Subcutaneous abdominal adipose tissue (tissue), 5 donors: ENCODE data around the gene IFNGR1.
"Not testable (repeated sequence)": the region's sequence is repeated elsewhere in the genome, so short reads cannot be mapped to it uniquely, and the experiment has no call there.

ENCODE experiments used
- H3K27ac ChIP-seq: one replicate; pipeline ENCODE4 v1.7.0; 2013; ENCODE audit warnings: low read depth, mild to moderate bottlenecking, inconsistent platforms, low read length, moderate library complexity
- H3K27me3 ChIP-seq, 5 donors: one replicate each; pipeline ENCODE4 v1.7.0; 2013; ENCODE audit warnings: low read length in 5 of 5, inconsistent platforms in 1 of 5; ENCODE audit not compliant: control insufficient read depth in 5 of 5, insufficient read depth in 4 of 5
- H3K36me3 ChIP-seq, 5 donors: one replicate each; pipeline ENCODE4 v1.7.0; 2013; ENCODE audit warnings: low read length in 5 of 5; ENCODE audit not compliant: control insufficient read depth in 5 of 5, insufficient read depth in 5 of 5
- H3K4me1 ChIP-seq, 5 donors: one replicate each; pipeline ENCODE4 v1.7.0; 2013; ENCODE audit warnings: low read length in 5 of 5, mild to moderate bottlenecking in 3 of 5, moderate library complexity in 1 of 5; ENCODE audit not compliant: control insufficient read depth in 5 of 5, insufficient read depth in 5 of 5
- H3K4me3 ChIP-seq, 5 donors: one replicate each; pipeline ENCODE4 v1.7.0; 2013; ENCODE audit warnings: low read length in 5 of 5, low read depth in 1 of 5
- H3K9ac ChIP-seq, 5 donors: one replicate each; pipeline ENCODE4 v1.7.0; 2013; ENCODE audit warnings: low read length in 5 of 5, mild to moderate bottlenecking in 4 of 5, moderate library complexity in 3 of 5
- H3K9me3 ChIP-seq, 5 donors: one replicate each; pipeline ENCODE4 v1.7.0; 2013; ENCODE audit warnings: low read length in 5 of 5; ENCODE audit not compliant: control insufficient read depth in 5 of 5
- donor health status: healthy.
- donor health status: healthy.
- donor health status: healthy.
- donor health status: healthy.
- donor health status: healthy.

Gene IFNGR1

DNA sequence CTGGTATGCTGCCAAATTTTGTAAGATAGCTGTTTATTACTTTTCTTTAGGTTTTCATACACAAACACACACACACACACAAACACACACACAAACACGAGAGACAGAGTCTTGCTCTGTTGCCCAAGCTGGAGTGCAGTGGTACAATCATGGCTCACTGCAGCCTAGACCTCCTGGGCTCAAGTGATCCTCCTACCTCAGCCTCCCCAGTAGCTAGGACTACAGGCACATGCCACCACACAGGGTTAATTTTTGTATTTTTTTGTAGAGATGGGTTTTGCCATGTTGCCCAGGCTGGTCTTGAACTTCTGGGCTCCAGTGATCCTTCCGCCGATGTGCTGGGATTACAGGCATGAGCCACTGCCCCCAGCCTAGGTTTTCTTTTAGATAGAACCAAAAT is 3.6 kb downstream of the IFNGR1 start:
- Histone ChIP-seq H3K9ac (peak overlapping the region in 3 of 5 donors; percentile 7 to 100 (median 99)), H3K4me1 (peaks cover 24 to 85% (median 78%) of the 10 kb centered on the region in 5 donors), H3K27ac (peak overlapping the region; percentile 100), H3K4me3 (peak overlapping the region in 3 of 5 donors; percentile 13 to 98 (median 94))
- not testable (repeated sequence) for H3K27me3 ChIP-seq, H3K36me3 ChIP-seq, H3K9me3 ChIP-seq

DNA sequence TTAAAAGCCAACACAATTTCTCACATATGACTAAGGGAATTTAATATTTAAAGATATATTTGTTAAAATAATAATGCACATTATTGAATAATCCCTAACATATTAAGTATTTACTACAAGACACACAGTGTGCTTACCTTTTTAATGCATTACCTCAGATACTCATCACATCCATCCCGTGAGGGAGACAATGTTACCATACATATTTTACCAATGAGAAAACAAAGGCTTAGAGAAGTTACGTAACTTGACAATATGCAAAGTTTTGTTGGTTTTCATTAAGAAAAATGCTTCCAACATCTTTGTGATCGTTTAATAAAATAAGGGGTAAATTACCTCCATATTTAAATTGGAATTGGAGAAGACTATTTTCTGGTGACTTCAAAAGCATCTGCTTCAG is 4.3 kb downstream of the IFNGR1 start:
- Histone ChIP-seq H3K27ac (peak overlapping the region; percentile 100), H3K36me3 (no peaks in the 10 kb centered on the region), H3K4me1 (peaks cover 24 to 85% (median 83%) of the 10 kb centered on the region in 5 donors), H3K27me3 (no peaks in the 10 kb centered on the region), H3K4me3 (peak overlapping the region in 1 of 5 donors; percentile 32), H3K9me3 (no peaks in the 10 kb centered on the region), H3K9ac (peak overlapping the region in 2 of 5 donors; percentile 11 to 100)

DNA sequence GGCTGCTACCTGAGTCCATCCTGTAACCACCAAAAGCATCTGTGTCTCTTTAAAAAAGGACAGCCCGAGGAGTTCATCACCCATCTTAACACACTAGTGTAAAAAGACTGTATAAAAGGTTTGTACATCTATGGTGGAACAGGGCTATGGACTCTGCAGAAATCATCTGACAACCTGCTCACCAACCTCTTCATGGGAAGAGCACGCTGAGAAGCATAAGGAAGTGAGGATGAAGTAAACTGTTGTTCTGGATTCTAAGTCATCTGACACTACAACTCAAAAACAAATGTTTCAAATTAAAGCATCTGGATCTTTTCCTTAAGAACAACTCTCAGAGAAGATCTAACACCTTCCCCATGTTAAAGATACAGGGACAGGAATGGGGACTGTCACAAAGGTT is 5.4 kb downstream of the IFNGR1 start:
- Histone ChIP-seq H3K4me1 (peaks cover 23 to 85% (median 82%) of the 10 kb centered on the region in 5 donors), H3K36me3 (peaks cover 0 to 2% (median 0%) of the 10 kb centered on the region in 5 donors), H3K27me3 (no peaks in the 10 kb centered on the region), H3K27ac (peak overlapping the region; percentile 100), H3K9ac (peak overlapping the region in 4 of 5 donors; percentile 9 to 100 (median 41)), H3K9me3 (no peaks in the 10 kb centered on the region), H3K4me3 (peak overlapping the region; percentile 25 to 47 (median 44))

DNA sequence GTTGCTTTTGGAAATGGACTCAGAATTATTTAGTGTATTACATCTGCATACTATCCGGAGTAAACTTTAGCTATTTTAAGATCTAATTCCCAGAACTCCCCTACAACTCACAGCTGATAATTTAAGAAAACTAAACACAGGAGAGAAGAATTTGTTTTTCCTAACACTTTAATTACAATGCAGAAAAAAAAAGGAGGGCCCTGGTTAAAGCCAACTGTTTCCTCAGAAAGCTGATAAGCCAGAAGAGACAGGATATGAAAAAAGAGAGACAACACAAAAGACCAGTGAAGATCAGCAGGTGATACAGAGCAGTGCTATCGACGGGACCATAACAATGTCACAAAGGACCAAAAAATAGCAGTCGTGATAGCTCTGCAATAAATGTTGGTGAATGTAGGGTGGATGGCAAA is 5.8 kb downstream of the IFNGR1 start:
- Histone ChIP-seq H3K36me3 (peaks cover 0 to 2% (median 0%) of the 10 kb centered on the region in 5 donors), H3K4me1 (peaks cover 23 to 87% (median 83%) of the 10 kb centered on the region in 5 donors), H3K9ac (peak overlapping the region in 2 of 5 donors; percentile 9 to 100), H3K9me3 (no peaks in the 10 kb centered on the region), H3K27me3 (no peaks in the 10 kb centered on the region), H3K27ac (peak overlapping the region; percentile 100), H3K4me3 (peak overlapping the region; percentile 25 to 47 (median 44))

DNA sequence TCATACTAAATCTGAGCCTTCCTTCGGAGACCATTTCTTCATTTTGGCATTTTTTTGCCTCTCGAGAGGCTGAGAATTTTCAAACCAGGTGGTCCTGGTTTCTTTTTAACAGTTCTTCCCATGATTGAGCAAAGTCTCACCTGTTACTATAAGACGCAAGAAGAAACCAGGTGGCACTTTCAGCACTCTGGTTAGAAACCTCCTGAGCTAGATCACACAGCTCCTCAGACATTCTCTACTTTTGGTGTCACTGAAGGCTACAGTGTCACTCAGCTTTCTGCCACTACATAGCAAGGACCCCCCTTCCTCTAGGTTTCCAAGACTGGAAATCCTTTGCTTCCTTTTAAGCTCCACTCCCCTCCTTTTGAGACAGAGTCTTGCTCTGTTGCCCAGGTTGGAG is 7.3 kb downstream of the IFNGR1 start:
- Histone ChIP-seq H3K27me3 (no peaks in the 10 kb centered on the region), H3K36me3 (peaks cover 0 to 4% (median 0%) of the 10 kb centered on the region in 5 donors), H3K9me3 (no peaks in the 10 kb centered on the region), H3K4me1 (peaks cover 21 to 83% (median 78%) of the 10 kb centered on the region in 5 donors), H3K27ac (peak overlapping the region; percentile 100), H3K4me3 (no peak overlapping the region), H3K9ac (no peak overlapping the region)

DNA sequence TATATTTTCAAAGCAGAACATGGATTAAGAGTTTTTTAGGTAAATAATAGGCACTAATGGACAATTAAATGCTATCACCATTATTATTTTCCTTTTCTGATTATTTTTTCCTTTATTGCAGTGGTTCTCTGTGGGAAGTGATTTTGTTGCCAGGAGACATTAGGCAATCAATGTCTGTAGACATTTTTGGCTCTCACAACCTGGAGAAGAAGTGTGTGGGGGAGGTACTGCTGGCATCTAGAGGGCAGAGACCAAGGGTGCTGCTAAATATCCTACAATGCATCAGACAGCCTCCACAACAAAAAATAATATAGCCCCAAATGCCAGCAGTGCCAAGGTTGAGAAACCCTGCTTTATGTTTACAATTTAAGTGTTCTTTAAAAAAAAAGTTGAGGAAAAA is 8.3 kb downstream of the IFNGR1 start:
- Histone ChIP-seq H3K4me1 (peaks cover 16 to 82% (median 71%) of the 10 kb centered on the region in 5 donors), H3K27ac (peak overlapping the region; percentile 100), H3K9me3 (no peaks in the 10 kb centered on the region), H3K27me3 (no peaks in the 10 kb centered on the region), H3K36me3 (peaks cover 0 to 8% (median 5%) of the 10 kb centered on the region in 5 donors), H3K9ac (peak overlapping the region in 3 of 5 donors; percentile 4 to 66 (median 41)), H3K4me3 (peak overlapping the region in 1 of 5 donors; percentile 2)

DNA sequence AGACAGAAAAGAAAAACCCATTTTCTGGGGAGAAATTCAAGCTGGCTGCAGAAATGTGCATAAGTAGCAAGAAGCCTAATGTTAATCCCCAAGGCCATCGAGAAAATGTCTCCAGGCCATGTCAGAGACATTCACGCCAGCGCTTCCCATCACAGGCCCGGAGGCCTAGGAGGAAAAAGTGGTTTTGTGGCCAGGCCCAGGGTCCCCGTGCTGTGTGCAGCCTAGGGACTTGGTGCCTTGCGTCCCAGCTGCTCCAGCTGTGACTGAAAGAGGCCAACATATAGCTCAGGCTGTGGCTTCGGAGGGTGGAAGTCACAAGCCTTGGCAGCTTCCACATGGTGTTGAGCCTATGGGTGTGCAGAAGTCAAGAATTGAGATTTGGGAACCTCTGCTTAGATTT is 10.9 kb downstream of the IFNGR1 start:
- Histone ChIP-seq H3K9me3 (no peaks in the 10 kb centered on the region), H3K27me3 (no peaks in the 10 kb centered on the region), H3K9ac (no peak overlapping the region), H3K4me1 (peaks cover 4 to 56% (median 45%) of the 10 kb centered on the region in 5 donors), H3K4me3 (no peak overlapping the region), H3K36me3 (peaks cover 23 to 33% (median 28%) of the 10 kb centered on the region in 5 donors), H3K27ac (no peak overlapping the region)

DNA sequence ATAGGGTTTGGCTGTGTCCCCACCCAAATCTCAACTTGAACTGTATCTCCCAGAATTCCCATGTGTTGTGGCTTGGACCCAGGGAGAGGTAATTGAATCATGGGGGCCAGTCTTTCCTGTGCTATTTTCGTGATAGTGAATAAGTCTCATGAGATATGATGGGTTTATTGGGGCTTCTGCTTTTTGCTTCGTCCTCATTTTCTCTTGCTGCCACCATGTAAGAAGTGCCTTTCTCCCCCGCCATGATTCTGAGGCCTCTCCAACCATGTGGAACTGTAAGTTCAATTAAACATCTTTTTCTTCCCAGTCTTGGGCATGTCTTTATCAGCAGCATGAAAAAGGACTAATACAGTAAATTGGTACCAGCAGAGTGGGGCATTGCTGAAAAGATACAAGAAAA is 11.7 kb downstream of the IFNGR1 start:
- Histone ChIP-seq H3K4me1 (peaks cover 4 to 47% (median 39%) of the 10 kb centered on the region in 5 donors), H3K36me3 (peaks cover 29 to 40% (median 37%) of the 10 kb centered on the region in 5 donors)
- H3K4me3 ChIP-seq, H3K27me3 ChIP-seq, H3K9me3 ChIP-seq, H3K27ac ChIP-seq, H3K9ac ChIP-seq: not testable (repeated sequence)

DNA sequence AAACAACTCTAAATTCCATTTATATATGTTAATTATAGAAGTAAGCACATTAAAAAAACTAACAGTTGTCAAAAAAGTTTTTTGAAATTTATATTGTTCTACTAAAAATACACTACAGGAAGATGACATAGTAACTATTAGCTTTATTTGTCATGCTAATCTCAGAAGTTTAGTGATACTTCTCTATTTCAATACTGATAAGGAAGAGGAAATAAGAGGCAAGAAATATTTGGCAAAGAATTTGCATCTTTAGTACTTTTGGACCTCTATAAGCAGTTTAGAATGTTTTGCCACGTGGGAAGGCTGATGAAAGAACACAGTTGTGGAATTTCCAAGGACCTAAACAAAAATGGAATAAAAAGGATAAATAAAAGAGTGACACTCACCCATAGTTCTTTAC is 12.6 kb downstream of the IFNGR1 start:
- no peaks in the 10 kb centered on the region for H3K9me3 ChIP-seq
- peaks cover 4 to 40% (median 30%) of the 10 kb centered on the region in 5 donors for H3K4me1 ChIP-seq
- no peak overlapping the region for H3K4me3 ChIP-seq
- peak overlapping the region in 1 of 5 donors; percentile 32 for H3K9ac ChIP-seq
- H3K27me3 ChIP-seq = no peaks in the 10 kb centered on the region
- peaks cover 34 to 48% (median 39%) of the 10 kb centered on the region in 5 donors for H3K36me3 ChIP-seq
- H3K27ac ChIP-seq = peak overlapping the region; percentile 2

DNA sequence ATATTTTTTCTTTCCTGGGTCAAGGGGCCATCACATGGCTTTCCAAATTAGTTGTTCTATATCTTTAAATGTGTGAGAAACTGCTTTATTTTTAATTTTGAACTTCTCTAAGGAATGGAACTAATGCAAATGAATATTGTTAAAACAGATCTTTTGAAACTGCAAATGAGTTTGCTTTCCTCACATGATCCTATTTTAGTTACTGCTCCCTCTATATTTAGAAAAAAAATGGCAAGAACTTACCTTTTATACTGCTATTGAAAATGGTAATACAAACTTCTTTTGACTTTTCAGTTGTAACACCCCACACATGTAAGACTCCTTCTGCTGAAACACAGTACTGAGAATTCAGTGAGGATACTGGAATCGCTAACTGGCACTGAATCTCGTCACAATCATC is 15.9 kb downstream of the IFNGR1 start:
- Histone ChIP-seq H3K36me3 (peaks cover 47 to 66% (median 58%) of the 10 kb centered on the region in 5 donors), H3K27ac (no peak overlapping the region), H3K9ac (no peak overlapping the region), H3K4me1 (peaks cover 0 to 17% (median 7%) of the 10 kb centered on the region in 5 donors), H3K4me3 (no peak overlapping the region), H3K9me3 (no peaks in the 10 kb centered on the region), H3K27me3 (no peaks in the 10 kb centered on the region)
